GM23248 (cell line): Measurements from ENCODE around the gene CD101. TPM values are rescaled to one million over a fixed set of nuclear protein-coding genes. Genes with fewer than 3 reads are reported as not detected.

ENCODE experiments used
- DNase-seq: peaks from one replicate; pipeline ENCODE4 v3.0.0-alpha.2; 2015
- H2AFZ ChIP-seq: fragments of 200-600 bp; sonication (generic); 2 replicates; pipeline ENCODE4 v1.6.1; 2016; ENCODE audit warnings: antibody characterized with exemption
- H3F3A ChIP-seq: fragments of 200-600 bp; sonication (generic); 2 replicates; pipeline ENCODE4 v1.6.1; 2016; ENCODE audit warnings: mild to moderate bottlenecking, antibody characterized with exemption, mixed run types; ENCODE audit not compliant: insufficient read depth
- H3K27ac ChIP-seq: fragments of 200-600 bp; sonication (generic); 2 replicates; pipeline ENCODE4 v1.5.1; 2016; ENCODE audit warnings: mild to moderate bottlenecking
- H3K27me3 ChIP-seq: fragments of 200-600 bp; sonication (generic); replicated peaks from 2 replicates; pipeline ENCODE4 v1.6.1; 2016; ENCODE audit warnings: mild to moderate bottlenecking; ENCODE audit not compliant: insufficient read depth
- H3K36me3 ChIP-seq: fragments of 200-600 bp; sonication (generic); 2 replicates; pipeline ENCODE4 v1.6.1; 2016; ENCODE audit warnings: low read depth, mild to moderate bottlenecking
- H3K4me1 ChIP-seq: fragments of 200-600 bp; sonication (generic); 2 replicates; pipeline ENCODE4 v1.6.1; 2016; ENCODE audit warnings: mild to moderate bottlenecking; ENCODE audit not compliant: insufficient read depth
- H3K4me2 ChIP-seq: fragments of 200-600 bp; sonication (generic); one replicate; pipeline ENCODE4 v1.6.1; 2016; ENCODE audit warnings: mild to moderate bottlenecking; ENCODE audit not compliant: unreplicated experiment
- H3K4me3 ChIP-seq: fragments of 200-600 bp; sonication (generic); 2 replicates; pipeline ENCODE4 v1.5.1; 2016; ENCODE audit warnings: mild to moderate bottlenecking
- H3K79me2 ChIP-seq: fragments of 200-600 bp; sonication (generic); 2 replicates; pipeline ENCODE4 v1.6.1; 2016; ENCODE audit warnings: mild to moderate bottlenecking; ENCODE audit not compliant: insufficient read depth
- H3K9ac ChIP-seq: fragments of 200-600 bp; sonication (generic); 2 replicates; pipeline ENCODE4 v1.6.1; 2016; ENCODE audit warnings: mild to moderate bottlenecking
- H3K9me2 ChIP-seq: fragments of 200-600 bp; sonication (generic); 2 replicates; pipeline ENCODE4 v1.6.1; 2016; ENCODE audit warnings: mixed run types, mild to moderate bottlenecking, moderate library complexity; ENCODE audit not compliant: insufficient read depth
- H3K9me3 ChIP-seq: fragments of 200-600 bp; sonication (generic); one replicate; pipeline ENCODE4 v1.6.1; 2017; ENCODE audit warnings: low read depth
- H4K20me1 ChIP-seq: fragments of 200-600 bp; sonication (generic); 2 replicates; pipeline ENCODE4 v1.6.0; 2016; ENCODE audit not compliant: insufficient read depth
- EZH2 ChIP-seq: fragments of 200-600 bp; sonication (generic); IDR thresholded peaks from 2 replicates; pipeline ENCODE4 v1.6.1; 2018; ENCODE audit warnings: antibody characterized with exemption, mild to moderate bottlenecking; ENCODE audit not compliant: insufficient read depth, poor library complexity, severe bottlenecking
- EZH2phosphoT487 ChIP-seq: fragments of 200-600 bp; sonication (generic); IDR thresholded peaks from 2 replicates; pipeline ENCODE4 v1.6.1; 2018; ENCODE audit warnings: antibody characterized with exemption, moderate library complexity, mild to moderate bottlenecking, low read depth; ENCODE audit not compliant: insufficient read depth
- WGBS, 2 experiments: methylation state at CpG; one replicate each; pipeline ENCODE4 v1.1.6; 2015 to 2017; ENCODE audit warnings: low lambda C conversion rate in 2 of 2, low coverage in 1 of 2; ENCODE audit errors: missing lambda C conversion rate in 2 of 2; 5-methylcytosine and 5-hydroxymethylcytosine counted together
- in situ Hi-C: fragments of 300-500 bp; cut with MboI; formaldehyde crosslinking; loops from 2 replicates; pipeline ENCODE4 v1.15.0; 2020
- polyA plus RNA-seq: library from polyadenylated mRNA; unstranded; fragments of >200 nt; fragmentation: Nextera tagmentation; extraction: Ambion mirVana; gene quantifications from 2 replicates; pipeline ENCODE4 v1.2.1, GENCODE V29; 2016
- total RNA-seq: library from RNA; depleted of rRNA; stranded (reverse); fragments of >200 nt; shearing (Covaris generic); gene quantifications from 2 replicates; pipeline ENCODE4 v1.2.3, GENCODE V29; 2014

CD101 gene
- total and polyA plus RNA-seq, 2 experiments from 2014 or later, result not detected

DNA sequence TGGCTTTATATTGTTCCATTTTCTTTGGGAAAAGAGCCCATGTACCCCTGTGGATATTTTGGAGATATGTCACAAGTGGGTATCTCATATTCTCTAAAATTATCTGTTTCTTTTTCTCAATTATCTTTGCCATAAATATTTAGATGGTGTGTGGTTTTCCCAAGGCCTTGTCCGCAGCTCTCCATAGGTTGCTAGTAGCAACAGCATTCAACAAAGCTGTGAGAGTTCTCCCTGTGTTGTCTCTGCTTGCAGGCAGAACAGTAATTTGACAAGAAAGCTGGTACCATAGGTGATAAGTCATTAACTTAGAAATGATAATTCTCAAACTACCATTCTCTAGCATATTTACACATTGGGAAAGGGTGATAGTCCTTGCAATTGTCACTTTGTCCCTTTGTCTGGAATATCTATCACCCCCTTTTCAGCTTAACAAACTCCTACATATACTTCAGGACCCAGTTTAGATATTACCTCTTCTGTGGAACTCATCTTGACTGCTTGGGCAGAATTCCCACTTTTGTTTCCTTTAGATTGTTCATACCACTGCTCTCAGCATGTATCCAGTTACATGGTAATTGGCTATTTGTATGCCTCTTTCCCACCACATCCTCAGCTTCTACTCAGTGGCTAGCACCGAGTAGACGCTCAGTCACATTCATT, 8.9 kb downstream of the CD101 start:
- in situ Hi-C loops, result no loop called here
- H2AFZ ChIP-seq, result no peak overlapping the region

DNA sequence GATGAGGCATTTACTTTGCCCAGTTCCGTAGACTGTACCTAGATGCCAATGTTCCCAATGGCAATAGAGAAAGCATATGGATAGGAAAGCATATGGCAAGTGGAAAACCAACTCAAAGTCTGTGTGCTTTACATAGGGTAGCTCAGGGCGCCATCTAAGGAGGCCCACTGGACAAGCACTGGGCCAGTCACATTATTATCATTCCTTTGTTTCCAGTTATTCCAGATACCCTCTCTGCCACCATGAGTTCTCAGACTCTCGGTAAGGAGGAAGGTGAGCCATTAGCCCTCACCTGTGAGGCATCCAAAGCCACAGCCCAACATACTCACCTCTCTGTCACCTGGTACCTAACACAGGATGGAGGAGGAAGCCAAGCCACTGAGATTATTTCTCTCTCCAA, 9.8 kb downstream of the CD101 start:
- no peaks in the 10 kb centered on the region for H3K79me2 ChIP-seq
- no peaks in the 10 kb centered on the region for H3K9me2 ChIP-seq
- H3K27ac ChIP-seq, result no peak overlapping the region
- H3F3A ChIP-seq, result no peaks in the 10 kb centered on the region
- no peaks in the 10 kb centered on the region for H3K9me3 ChIP-seq
- peaks cover 13% of the 10 kb centered on the region; the same call in 1 of the 2 replicates for H3K4me1 ChIP-seq
- in situ Hi-C loops, result no loop called here
- no peaks in the 10 kb centered on the region for H3K27me3 ChIP-seq
- no peak overlapping the region for H3K4me3 ChIP-seq
- DNase-seq, result no peak
- H2AFZ ChIP-seq, result no peak overlapping the region
- no peaks in the 10 kb centered on the region for H4K20me1 ChIP-seq
- no peaks in the 10 kb centered on the region for H3K36me3 ChIP-seq
- H3K9ac ChIP-seq, result no peak overlapping the region
- no peak overlapping the region for H3K4me2 ChIP-seq
- 96% methylated on average over 3 of the region's 3 CpGs for WGBS, 2 experiments
- no peak for TF ChIP-seq EZH2
- no peak for TF ChIP-seq EZH2phosphoT487

More for the DNA sequence above, 8.9 kb downstream of the CD101 start:
- Histone ChIP-seq H3K79me2 (no peaks in the 10 kb centered on the region), H3F3A (no peaks in the 10 kb centered on the region), H3K4me3 (no peak overlapping the region), H4K20me1 (no peaks in the 10 kb centered on the region), H3K27ac (no peak overlapping the region), H3K27me3 (no peaks in the 10 kb centered on the region), H3K9me2 (no peaks in the 10 kb centered on the region), H3K9me3 (no peaks in the 10 kb centered on the region), H3K9ac (no peak overlapping the region), H3K36me3 (no peaks in the 10 kb centered on the region), H3K4me2 (no peak overlapping the region), H3K4me1 (peaks cover 13% of the 10 kb centered on the region; the same call in 1 of the 2 replicates)
- 47 to 61% methylated on average over 3 of the region's 3 CpGs for WGBS, 2 experiments
- no peak for TF ChIP-seq EZH2
- no peak for TF ChIP-seq EZH2phosphoT487
- DNase-seq, result no peak

DNA sequence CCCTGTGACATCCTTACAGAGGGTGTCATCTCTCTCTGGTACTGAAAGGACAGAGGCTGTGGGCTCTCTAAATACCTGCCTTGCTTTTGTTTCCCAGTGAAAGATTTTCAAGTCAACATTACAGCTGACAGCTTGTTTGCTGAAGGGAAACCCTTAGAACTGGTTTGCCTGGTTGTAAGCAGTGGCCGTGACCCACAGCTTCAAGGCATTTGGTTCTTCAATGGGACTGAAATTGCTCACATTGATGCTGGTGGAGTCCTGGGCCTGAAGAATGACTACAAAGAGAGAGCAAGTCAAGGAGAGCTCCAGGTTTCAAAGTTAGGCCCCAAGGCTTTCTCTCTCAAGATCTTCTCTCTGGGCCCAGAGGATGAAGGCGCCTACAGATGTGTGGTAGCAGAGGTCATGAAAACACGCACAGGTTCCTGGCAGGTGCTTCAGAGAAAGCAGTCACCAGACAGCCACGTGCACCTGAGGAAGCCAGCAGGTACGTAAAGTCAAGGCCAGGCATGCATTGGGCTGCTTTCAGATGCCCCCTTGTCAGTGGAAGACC, 11.8 kb downstream of the CD101 start:
- WGBS, 2 experiments, result 89 to 100% methylated on average over 5 of the region's 5 CpGs

DNA sequence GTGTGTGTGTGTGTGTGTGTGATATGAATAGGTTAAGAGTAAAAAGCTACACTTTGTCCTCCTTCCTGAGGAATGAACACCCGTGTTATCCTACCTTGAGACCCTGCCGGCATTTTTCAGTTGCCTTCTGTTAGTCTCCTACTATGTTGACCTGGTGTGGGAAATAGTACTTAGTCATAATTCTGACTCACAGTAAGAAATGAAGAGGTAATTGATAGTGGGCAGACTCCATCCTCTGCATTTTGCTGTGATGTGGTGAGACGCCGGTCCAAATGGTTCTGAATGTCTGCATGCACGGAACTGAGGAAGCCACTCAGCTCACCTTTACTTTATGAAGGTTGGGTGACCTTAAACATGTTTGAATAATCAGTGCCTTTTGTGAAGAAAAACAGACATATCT, 12.6 kb downstream of the CD101 start:
- Histone ChIP-seq H2AFZ (no peak overlapping the region), H3K4me2 (no peak overlapping the region), H3K4me1 (peaks cover 8% of the 10 kb centered on the region; the same call in 1 of the 2 replicates), H3F3A (no peaks in the 10 kb centered on the region), H3K4me3 (no peak overlapping the region), H3K36me3 (no peaks in the 10 kb centered on the region), H3K27me3 (no peaks in the 10 kb centered on the region), H3K79me2 (no peaks in the 10 kb centered on the region), H3K9me2 (no peaks in the 10 kb centered on the region), H3K9me3 (no peaks in the 10 kb centered on the region), H3K9ac (no peak overlapping the region), H4K20me1 (no peaks in the 10 kb centered on the region), H3K27ac (no peak overlapping the region)
- DNase-seq, result peak; percentile 36
- TF ChIP-seq EZH2phosphoT487, result no peak
- no peak for TF ChIP-seq EZH2
- in situ Hi-C loops, result no loop called here
- WGBS, 2 experiments, result 80 to 82% methylated on average over 5 of the region's 5 CpGs

More for the DNA sequence above, 11.8 kb downstream of the CD101 start:
- Histone ChIP-seq H3K4me3 (no peak overlapping the region), H4K20me1 (no peaks in the 10 kb centered on the region), H3K9ac (no peak overlapping the region), H3K79me2 (no peaks in the 10 kb centered on the region), H3K4me1 (peaks cover 13% of the 10 kb centered on the region; the same call in 1 of the 2 replicates), H3K27ac (no peak overlapping the region), H3F3A (no peaks in the 10 kb centered on the region), H2AFZ (no peak overlapping the region), H3K27me3 (no peaks in the 10 kb centered on the region), H3K9me2 (no peaks in the 10 kb centered on the region), H3K9me3 (no peaks in the 10 kb centered on the region), H3K4me2 (no peak overlapping the region), H3K36me3 (no peaks in the 10 kb centered on the region)
- no peak for DNase-seq
- TF ChIP-seq EZH2phosphoT487 (no peak), EZH2 (no peak)
- in situ Hi-C loops, result no loop called here
